T-cell (primary cell): ENCODE data around the gene CCDC43. TPM values are rescaled to one million over a fixed set of nuclear protein-coding genes. Genes with fewer than 3 reads are reported as not detected.

ENCODE experiments used
- ATAC-seq, 4 experiments: fragments of 200-7000 bp in 3 of 4; fragments of 150-1000 bp in 1 of 4; cut with Tn5 transposase; replicated peaks in 1 of 4; 1 replicate in 3 of 4; 2 replicates in 1 of 4; pipeline ENCODE4 v1.10.0; 2021; ENCODE audit warnings: moderate library complexity in 3 of 4, mild to moderate bottlenecking in 2 of 4, moderate number of reproducible peaks in 1 of 4
- CTCF ChIA-PET, 2 donors: fragments of 300-600 bp; sonication (Branson Sonifier 250); formaldehyde crosslinking; loops; one replicate each; lab custom pipeline; 2022; ENCODE audit warnings: antibody characterized with exemption in 2 of 2; lab: Charles Lee
- POLR2A ChIA-PET, 2 donors: fragments of 300-600 bp; sonication (Branson Sonifier 250); formaldehyde crosslinking; loops; one replicate each; lab custom pipeline; 2022; ENCODE audit warnings: antibody characterized with exemption in 2 of 2; lab: Charles Lee
- DNase-seq, 35 experiments: peaks; one replicate each; pipeline versions ENCODE4 v3.0.0 to v3.0.0-alpha.2; 2013 to 2023
- H3K27ac ChIP-seq: one replicate; pipeline ENCODE4 v1.5.1; 2013; ENCODE audit warnings: low read length
- H3K27me3 ChIP-seq, 2 experiments: replicated peaks in 1 of 2; 1 replicate in 1 of 2; 2 replicates in 1 of 2; pipeline versions ENCODE4 v1.6.1 to v1.7.0; 2013; ENCODE audit warnings: low read length in 1 of 2, mixed read lengths in 1 of 2; ENCODE audit not compliant: control insufficient read depth in 2 of 2, insufficient read depth in 2 of 2; ENCODE audit errors: extremely low read depth in 1 of 2
- H3K36me3 ChIP-seq, 2 donors: 1 replicate in 1 of 2; 2 replicates in 1 of 2; pipeline versions ENCODE4 v1.6.1 to v1.7.0; 2013; ENCODE audit warnings: low read length in 1 of 2; ENCODE audit not compliant: control insufficient read depth in 2 of 2, insufficient read depth in 1 of 2; ENCODE audit errors: extremely low read depth in 1 of 2
- H3K4me1 ChIP-seq, 2 experiments: 1 replicate in 1 of 2; 2 replicates in 1 of 2; pipeline versions ENCODE4 v1.6.1 to v1.7.0; 2013; ENCODE audit warnings: low read length in 2 of 2, mixed read lengths in 1 of 2; ENCODE audit not compliant: insufficient read depth in 2 of 2, control insufficient read depth in 1 of 2; ENCODE audit errors: extremely low read depth in 1 of 2
- H3K4me3 ChIP-seq, 2 donors: 1 replicate in 1 of 2; 2 replicates in 1 of 2; pipeline versions ENCODE4 v1.5.1 to v1.7.0; 2013; ENCODE audit warnings: mild to moderate bottlenecking in 2 of 2, low read length in 1 of 2, moderate library complexity in 1 of 2; ENCODE audit not compliant: control insufficient read depth in 1 of 2; ENCODE audit errors: extremely low read depth in 1 of 2
- H3K9me3 ChIP-seq: 2 replicates; pipeline ENCODE4 v1.7.0; 2013
- H3K27ac Mint-ChIP-seq, 2 donors: one replicate each; pipeline ENCODE4 v1.8.0; 2020 to 2021; ENCODE audit warnings: mild to moderate bottlenecking in 2 of 2, mixed read lengths in 2 of 2
- H3K27me3 Mint-ChIP-seq, 2 donors: one replicate each; pipeline ENCODE4 v1.8.0; 2021 to 2022; ENCODE audit warnings: mixed read lengths in 2 of 2
- H3K36me3 Mint-ChIP-seq: one replicate; pipeline ENCODE4 v1.8.0; 2021; ENCODE audit warnings: mixed read lengths
- H3K4me1 Mint-ChIP-seq, 3 donors: one replicate each; pipeline ENCODE4 v1.8.0; 2020 to 2022; ENCODE audit warnings: mixed read lengths in 3 of 3, mild to moderate bottlenecking in 1 of 3
- H3K4me3 Mint-ChIP-seq, 3 donors: one replicate each; pipeline ENCODE4 v1.8.0; 2020 to 2022; ENCODE audit warnings: mild to moderate bottlenecking in 3 of 3, mixed read lengths in 3 of 3, moderate library complexity in 3 of 3
- H3K9me3 Mint-ChIP-seq, 3 donors: one replicate each; pipeline ENCODE4 v1.8.0; 2020 to 2022; ENCODE audit warnings: mixed read lengths in 3 of 3
- WGBS: methylation state at CpG from one replicate; pipeline ENCODE4 v1.1.5; 2013; ENCODE audit warnings: missing lambda C conversion rate; ENCODE audit not compliant: insufficient coverage; 5-methylcytosine and 5-hydroxymethylcytosine counted together
- total RNA-seq, 35 experiments: library from RNA in 6 of 35; stranded (reverse) in 6 of 35; fragments of 120-200 nt in 1 of 35; gene quantifications; one replicate each; pipeline versions ENCODE4 v1.2.1 to v1.2.4 and lab custom pipeline; 2013 to 2026

CCDC43 gene
- total RNA-seq, 5 donors from 2014 or later (not counting 1 experiment from before 2014, with no cell fraction given): 15.1 to 20.4 (median 16.9) TPM

DNA sequence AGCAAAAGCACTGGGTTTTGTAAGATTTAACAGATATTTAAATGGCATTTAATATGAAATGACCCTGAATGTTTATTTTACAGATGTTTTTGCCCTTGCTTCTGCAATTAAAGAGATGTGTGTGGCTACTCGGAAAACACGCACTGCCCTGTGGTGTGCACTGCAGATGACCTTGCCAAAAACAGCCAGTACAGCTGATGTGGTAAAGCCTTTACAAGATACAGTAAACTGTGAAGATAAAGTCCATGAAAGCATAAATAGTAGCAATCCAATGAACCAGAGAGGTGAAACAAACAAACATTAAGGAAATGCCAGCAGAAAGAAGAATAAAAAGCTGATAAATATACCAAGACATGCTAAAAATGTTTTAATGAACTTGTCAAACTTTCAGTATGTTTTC is 15.7 kb downstream of the CCDC43 start:
- CTCF ChIA-PET: no interaction called here
- Mint-ChIP-seq H3K27me3 (no peaks in the 10 kb centered on the region), H3K27ac (no peak overlapping the region)

DNA sequence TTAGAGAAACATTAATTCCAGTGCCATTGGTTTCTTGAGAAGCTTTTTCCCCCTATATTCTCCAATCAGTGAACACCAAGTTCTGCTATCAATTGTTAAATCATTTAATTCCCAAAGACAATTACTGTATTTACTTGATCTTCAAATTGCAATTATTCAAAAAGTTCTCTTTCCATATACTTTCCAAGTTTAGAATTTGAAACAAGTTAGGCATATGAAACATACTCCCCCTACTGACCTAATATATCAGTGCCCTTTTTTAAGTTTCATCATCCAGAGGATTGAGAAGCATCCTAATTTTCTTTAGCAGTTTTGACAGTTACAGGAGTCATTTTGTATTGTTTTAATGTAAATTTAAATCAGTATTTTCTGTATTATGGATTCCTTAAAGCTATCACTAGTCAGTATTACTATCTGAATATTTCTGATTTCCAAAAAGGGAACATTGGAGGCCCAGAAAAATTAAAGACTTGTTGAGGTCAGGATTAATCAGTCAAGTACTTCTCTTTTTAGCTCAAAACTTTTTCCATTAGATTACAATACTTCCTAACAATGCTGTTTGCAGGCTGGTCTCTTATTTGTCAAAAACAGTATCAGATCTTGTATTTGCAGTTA is 17.0 kb downstream of the CCDC43 start:
- Mint-ChIP-seq H3K36me3 (no peaks in the 10 kb centered on the region), H3K27ac (no peak overlapping the region), H3K27me3 (peaks cover 0 to 2% of the 10 kb centered on the region in 2 donors), H3K4me1 (no peaks in the 10 kb centered on the region), H3K4me3 (no peak overlapping the region), H3K9me3 (no peaks in the 10 kb centered on the region)
- Histone ChIP-seq H3K4me3 (no peak overlapping the region), H3K27ac (no peak overlapping the region), H3K4me1 (no peaks in the 10 kb centered on the region), H3K27me3 (no peaks in the 10 kb centered on the region), H3K9me3 (no peaks in the 10 kb centered on the region), H3K36me3 (no peaks in the 10 kb centered on the region)
- ChIA-PET POLR2A (no interaction called here), CTCF (no interaction called here)
- DNase-seq (no peak), ATAC-seq (no peak)

More for the DNA sequence above, 15.7 kb downstream of the CCDC43 start:
- no peaks in the 10 kb centered on the region for H3K27me3 ChIP-seq
- Mint-ChIP-seq H3K9me3 (no peaks in the 10 kb centered on the region), H3K4me3 (no peak overlapping the region), H3K4me1 (no peaks in the 10 kb centered on the region), H3K36me3 (peaks cover 11% of the 10 kb centered on the region)
- no peak for DNase-seq
- 90% methylated on average over 2 of the region's 2 CpGs for WGBS
- H3K27ac ChIP-seq: no peak overlapping the region
- no peaks in the 10 kb centered on the region for H3K4me1 ChIP-seq
- no peak overlapping the region for H3K4me3 ChIP-seq
- no peak for ATAC-seq
- peaks cover 0 to 8% of the 10 kb centered on the region in 2 donors for H3K36me3 ChIP-seq
- no peaks in the 10 kb centered on the region for H3K9me3 ChIP-seq
- POLR2A ChIA-PET: interaction anchor here in 1 of 2 donors (0.5 kb wide), 1 partner anchor 8 kb away, joined by 13 read pairs; no protein-coding TSS in a partner anchor

DNA sequence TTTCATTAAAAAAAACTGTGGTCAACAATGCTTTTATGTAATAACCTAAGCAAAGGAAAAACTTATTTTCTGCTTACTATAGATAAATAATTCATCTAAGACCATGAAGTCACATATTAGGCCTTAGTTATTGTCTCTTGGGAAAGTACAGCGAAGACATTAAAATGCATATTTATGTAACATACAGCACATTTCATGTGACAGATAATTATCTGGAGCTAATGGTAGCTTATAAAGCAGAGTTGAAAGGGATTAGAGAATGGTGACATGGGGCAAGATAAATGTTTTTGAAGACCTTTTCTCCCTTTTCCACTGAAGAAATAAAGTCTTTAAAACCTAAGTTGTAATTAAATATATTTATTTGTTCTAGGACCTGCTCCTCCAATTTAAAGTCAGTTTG is 23.6 kb downstream of the CCDC43 start:
- Histone ChIP-seq H3K27ac (no peak overlapping the region), H3K4me1 (no peaks in the 10 kb centered on the region), H3K4me3 (no peak overlapping the region), H3K36me3 (no peaks in the 10 kb centered on the region), H3K9me3 (no peaks in the 10 kb centered on the region), H3K27me3 (peaks cover 0 to 6% of the 10 kb centered on the region in 2 experiments)
- no peaks in the 10 kb centered on the region for H3K4me1 Mint-ChIP-seq
- no peaks in the 10 kb centered on the region for H3K36me3 Mint-ChIP-seq
- H3K4me3 Mint-ChIP-seq: no peak overlapping the region
- no peaks in the 10 kb centered on the region for H3K9me3 Mint-ChIP-seq
- DNase-seq: no peak
- WGBS: no CpG with 5 or more reads among the region's 1 CpG
- POLR2A ChIA-PET: interaction anchor here in 1 of 2 donors (0.6 kb wide), 1 partner anchor 22 kb away, joined by 9 read pairs; no protein-coding TSS in a partner anchor
- CTCF ChIA-PET: no interaction called here
- ATAC-seq: no peak
- no peak overlapping the region for H3K27ac Mint-ChIP-seq
- H3K27me3 Mint-ChIP-seq: peaks cover 6 to 14% of the 10 kb centered on the region in 2 donors

DNA sequence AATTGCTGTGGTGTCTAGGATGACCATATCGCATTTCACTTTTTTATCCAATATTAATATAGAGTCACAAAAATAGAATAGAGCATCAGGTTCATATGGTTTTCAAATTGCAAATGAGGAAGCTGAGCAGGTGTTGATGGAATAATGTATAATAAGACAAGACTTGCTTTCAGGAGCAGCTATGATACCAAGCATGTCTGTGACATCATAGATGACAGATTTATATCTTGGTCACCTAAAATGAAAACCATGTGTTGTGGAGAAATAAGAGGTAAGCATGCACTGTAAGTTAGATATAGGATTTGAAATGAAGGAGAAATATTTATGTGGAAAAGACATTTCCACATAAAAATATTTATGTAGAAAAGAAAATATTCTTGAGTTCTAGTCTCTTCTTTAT is 24.7 kb downstream of the CCDC43 start:
- Histone ChIP-seq H3K4me3 (no peak overlapping the region), H3K36me3 (no peaks in the 10 kb centered on the region), H3K27me3 (peaks cover 0 to 14% of the 10 kb centered on the region in 2 experiments), H3K27ac (no peak overlapping the region), H3K4me1 (no peaks in the 10 kb centered on the region), H3K9me3 (no peaks in the 10 kb centered on the region)
- ChIA-PET CTCF (no interaction called here), POLR2A (no interaction called here)
- no peaks in the 10 kb centered on the region for H3K4me1 Mint-ChIP-seq
- DNase-seq (no peak), ATAC-seq (no peak)
- H3K27me3 Mint-ChIP-seq: peaks cover 6 to 14% of the 10 kb centered on the region in 2 donors
- H3K36me3 Mint-ChIP-seq: no peaks in the 10 kb centered on the region
- H3K4me3 Mint-ChIP-seq: no peak overlapping the region
- no peaks in the 10 kb centered on the region for H3K9me3 Mint-ChIP-seq
- WGBS: no CpG with 5 or more reads among the region's 1 CpG
- no peak overlapping the region for H3K27ac Mint-ChIP-seq

DNA sequence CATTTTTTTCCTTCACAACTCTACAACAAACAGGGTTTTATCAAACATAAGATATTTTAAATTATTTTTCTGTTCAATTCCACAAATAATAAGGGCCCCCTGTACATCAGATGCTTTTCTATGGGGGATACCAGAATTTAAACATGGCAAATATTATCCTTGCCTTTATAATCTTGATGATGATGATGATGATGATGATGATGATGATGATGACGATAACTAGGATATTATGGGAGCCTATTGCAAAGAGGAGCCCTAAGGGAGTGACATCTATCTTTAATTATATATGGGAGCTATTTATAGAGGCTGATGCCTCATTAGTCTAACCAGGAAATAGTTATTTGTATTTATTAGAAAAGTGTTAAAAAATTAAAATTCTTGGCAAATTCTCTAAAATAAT is 26.5 kb downstream of the CCDC43 start:
- Mint-ChIP-seq H3K36me3 (no peaks in the 10 kb centered on the region), H3K27me3 (peaks cover 9 to 14% of the 10 kb centered on the region in 2 donors), H3K4me1 (no peaks in the 10 kb centered on the region), H3K27ac (no peak overlapping the region), H3K4me3 (no peak overlapping the region), H3K9me3 (no peaks in the 10 kb centered on the region)
- WGBS: no CpG with 5 or more reads among the region's 1 CpG
- DNase-seq: no peak
- ChIA-PET POLR2A (no interaction called here), CTCF (interaction anchor here in 1 of 2 donors (0.6 kb wide), 1 partner anchor 14 kb away, joined by 3 read pairs; no protein-coding TSS in a partner anchor)
- no peak overlapping the region for H3K27ac ChIP-seq
- ATAC-seq: no peak
- H3K4me1 ChIP-seq: no peaks in the 10 kb centered on the region
- H3K36me3 ChIP-seq: no peaks in the 10 kb centered on the region
- no peak overlapping the region for H3K4me3 ChIP-seq
- no peaks in the 10 kb centered on the region for H3K9me3 ChIP-seq
- H3K27me3 ChIP-seq: peaks cover 0 to 19% of the 10 kb centered on the region in 2 experiments

DNA sequence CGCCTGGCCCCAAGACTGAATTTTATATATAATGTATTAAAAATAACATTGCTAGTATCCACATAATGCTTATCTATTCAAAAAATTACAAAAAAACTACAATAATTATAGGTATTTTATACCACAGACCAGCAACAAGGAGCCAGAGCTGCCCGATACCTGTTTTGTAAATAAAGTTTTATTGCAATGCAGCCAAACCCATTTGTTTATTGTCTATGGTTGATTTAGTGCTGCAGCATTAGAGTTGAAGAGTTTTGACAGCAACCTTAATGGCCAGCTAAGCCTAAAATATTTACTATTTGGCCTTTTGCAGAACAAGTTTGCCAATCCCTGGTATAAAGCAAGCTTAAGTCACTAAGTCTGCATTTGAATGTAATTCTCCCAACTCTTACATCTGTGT is 27.7 kb downstream of the CCDC43 start:
- Mint-ChIP-seq H3K9me3 (no peaks in the 10 kb centered on the region), H3K27me3 (peaks cover 11 to 17% of the 10 kb centered on the region in 2 donors), H3K4me1 (peaks cover 3 to 4% (median 3%) of the 10 kb centered on the region in 3 donors), H3K36me3 (no peaks in the 10 kb centered on the region), H3K27ac (no peak overlapping the region), H3K4me3 (no peak overlapping the region)
- ATAC-seq (no peak), DNase-seq (no peak)
- H3K9me3 ChIP-seq: no peaks in the 10 kb centered on the region
- ChIA-PET CTCF (no interaction called here), POLR2A (no interaction called here)
- WGBS: no CpG with 5 or more reads among the region's 2 CpGs
- H3K4me3 ChIP-seq: no peak overlapping the region
- no peaks in the 10 kb centered on the region for H3K36me3 ChIP-seq
- peaks cover 2 to 3% of the 10 kb centered on the region in 2 experiments for H3K4me1 ChIP-seq
- H3K27me3 ChIP-seq: peaks cover 2 to 31% of the 10 kb centered on the region in 2 experiments
- no peak overlapping the region for H3K27ac ChIP-seq
